IMR-90 (cell line): Measurements from ENCODE around the gene NTM. TPM values are rescaled to one million over a fixed set of nuclear protein-coding genes. Genes with fewer than 3 reads are reported as not detected.

Experiments used
- ATAC-seq: fragments of 200-7000 bp; cut with Tn5 transposase; 2 replicates; pipeline ENCODE4 v1.9.1; 2020; ENCODE audit warnings: low read depth, mild to moderate bottlenecking, moderate library complexity
- BruUV-seq: library from RNA; stranded (reverse); fragments of 400-500 nt; replicated peaks from 2 replicates; lab custom pipeline; 2021; lab: Mats Ljungman, UMichigan
- CTCF ChIA-PET: fragments of 300-600 bp; formaldehyde crosslinking; extraction: SDS; loops from one replicate; lab custom pipeline; 2021; ENCODE audit warnings: antibody characterized with exemption; lab: Yijun Ruan, JAX
- POLR2A ChIA-PET: fragments of 300-600 bp; sonication (Branson Sonifier 250); formaldehyde crosslinking; loops from one replicate; lab custom pipeline; 2022; ENCODE audit warnings: antibody characterized with exemption; ENCODE audit not compliant: unreplicated experiment; lab: Charles Lee
- DNase-seq: peaks from one replicate; pipeline ENCODE4 v3.0.0; 2013
- H2AFZ ChIP-seq: replicated peaks from 2 replicates; pipeline ENCODE3; 2013; ENCODE audit warnings: low read length, mild to moderate bottlenecking; ENCODE audit not compliant: poor library complexity
- H2AK5ac ChIP-seq: 2 replicates; pipeline ENCODE4 v1.6.1; 2013; ENCODE audit warnings: low read depth, low read length, inconsistent platforms
- H2AK9ac ChIP-seq: replicated peaks from 2 replicates; pipeline ENCODE3; 2013; ENCODE audit warnings: mild to moderate bottlenecking, low read depth, low read length, moderate library complexity; ENCODE audit not compliant: poor library complexity
- H2BK120ac ChIP-seq: 2 replicates; pipeline ENCODE4 v1.6.1; 2013; ENCODE audit warnings: low read depth, low read length, inconsistent platforms
- H2BK15ac ChIP-seq: 3 replicates; pipeline ENCODE4 v1.6.1; 2013; ENCODE audit warnings: low read depth, low read length, inconsistent platforms
- H2BK20ac ChIP-seq: 2 replicates; pipeline ENCODE4 v1.6.1; 2013; ENCODE audit warnings: low read depth, mild to moderate bottlenecking, inconsistent platforms, low read length, moderate library complexity
- H2BK5ac ChIP-seq: 2 replicates; pipeline ENCODE4 v1.6.1; 2013; ENCODE audit warnings: mild to moderate bottlenecking, low read depth, low read length, inconsistent platforms; ENCODE audit not compliant: poor library complexity, severe bottlenecking
- H3K14ac ChIP-seq: replicated peaks from 2 replicates; pipeline ENCODE4 v1.6.1; 2013; ENCODE audit warnings: low read depth, low read length, inconsistent platforms
- H3K18ac ChIP-seq: 2 replicates; pipeline ENCODE4 v1.6.1; 2013; ENCODE audit warnings: low read depth, low read length, control low read depth
- H3K23ac ChIP-seq: 2 replicates; pipeline ENCODE4 v1.6.1; 2013; ENCODE audit warnings: low read depth, low read length, inconsistent platforms
- H3K27ac ChIP-seq: 2 replicates; pipeline ENCODE4 v1.5.1; 2013; ENCODE audit warnings: mild to moderate bottlenecking, control low read depth, low read length; ENCODE audit not compliant: insufficient read depth
- H3K27me3 ChIP-seq: 2 replicates; pipeline ENCODE4 v1.6.1; 2013; ENCODE audit warnings: low read length; ENCODE audit not compliant: control insufficient read depth, insufficient read depth
- H3K36me3 ChIP-seq: 2 replicates; pipeline ENCODE4 v1.6.1; 2013; ENCODE audit warnings: low read length, mixed read lengths; ENCODE audit not compliant: control insufficient read depth, insufficient read depth
- H3K4ac ChIP-seq: 2 replicates; pipeline ENCODE4 v1.6.1; 2013; ENCODE audit warnings: low read depth, low read length, inconsistent platforms
- H3K4me1 ChIP-seq: 2 replicates; pipeline ENCODE4 v1.6.1; 2013; ENCODE audit warnings: low read length, mixed read lengths; ENCODE audit not compliant: control insufficient read depth, insufficient read depth
- H3K4me2 ChIP-seq: 2 replicates; pipeline ENCODE4 v1.6.1; 2013; ENCODE audit warnings: low read depth, mild to moderate bottlenecking, control low read depth, low read length, moderate library complexity
- H3K4me3 ChIP-seq: 2 replicates; pipeline ENCODE4 v1.5.1; 2013; ENCODE audit warnings: low read depth, mild to moderate bottlenecking, control low read depth, low read length, moderate library complexity; ENCODE audit not compliant: insufficient read depth
- H3K56ac ChIP-seq: 2 replicates; pipeline ENCODE4 v1.6.1; 2013; ENCODE audit warnings: low read length, inconsistent platforms; ENCODE audit not compliant: insufficient read depth; ENCODE audit errors: extremely low read depth
- H3K79me1 ChIP-seq, 2 experiments: 2 replicates each; pipeline ENCODE4 v1.6.1; 2013; ENCODE audit warnings: low read length in 2 of 2, inconsistent platforms in 1 of 2, low read depth in 1 of 2
- H3K9ac ChIP-seq: 2 replicates; pipeline ENCODE4 v1.6.1; 2013; ENCODE audit warnings: low read depth, low read length, control low read depth
- H3K9me1 ChIP-seq: 2 replicates; pipeline ENCODE4 v1.6.1; 2013; ENCODE audit warnings: low read length, inconsistent platforms; ENCODE audit not compliant: insufficient read depth
- H3K9me3 ChIP-seq: 2 replicates; pipeline ENCODE4 v1.6.1; 2013; ENCODE audit warnings: low read length; ENCODE audit not compliant: control insufficient read depth, insufficient read depth
- H4K20me1 ChIP-seq: 2 replicates; pipeline ENCODE4 v1.6.1; 2013; ENCODE audit warnings: low read length, inconsistent platforms; ENCODE audit not compliant: insufficient read depth
- H4K5ac ChIP-seq: 2 replicates; pipeline ENCODE4 v1.6.1; 2013; ENCODE audit warnings: mild to moderate bottlenecking, low read depth, low read length, control low read depth
- H4K8ac ChIP-seq, 2 experiments: 2 replicates each; pipeline ENCODE4 v1.6.1; 2013; ENCODE audit warnings: low read depth in 2 of 2, low read length in 2 of 2, control low read depth in 1 of 2, inconsistent platforms in 1 of 2
- H4K91ac ChIP-seq: 2 replicates; pipeline ENCODE4 v1.6.1; 2013; ENCODE audit warnings: low read depth, low read length, inconsistent platforms; ENCODE audit not compliant: insufficient read depth
- BHLHE40 ChIP-seq: fragments of 150-350 bp; IDR thresholded peaks from 2 replicates; pipeline ENCODE4 v1.6.1; 2016; ENCODE audit warnings: mild to moderate bottlenecking, low read depth, low read length
- CEBPB ChIP-seq: IDR thresholded peaks from 2 replicates; pipeline ENCODE4 v1.6.1; 2012; ENCODE audit warnings: low read depth, low read length, improper control_type of control experiment
- CHD1 ChIP-seq: IDR thresholded peaks from 2 replicates; pipeline ENCODE4 v1.6.1; 2012; ENCODE audit warnings: low read depth, low read length, improper control_type of control experiment
- FOS ChIP-seq: fragments of 150-350 bp; IDR thresholded peaks from 2 replicates; pipeline ENCODE4 v1.6.1; 2016; ENCODE audit warnings: low read depth, low read length
- MAFK ChIP-seq: IDR thresholded peaks from 2 replicates; pipeline ENCODE4 v1.6.1; 2012; ENCODE audit warnings: low read depth, low read length, improper control_type of control experiment
- MAZ ChIP-seq: IDR thresholded peaks from 2 replicates; pipeline ENCODE4 v1.6.1; 2012; ENCODE audit warnings: low read depth, mild to moderate bottlenecking, low read length, improper control_type of control experiment, moderate library complexity, borderline replicate concordance
- MXI1 ChIP-seq: IDR thresholded peaks from 2 replicates; pipeline ENCODE4 v1.6.1; 2012; ENCODE audit warnings: low read depth, mild to moderate bottlenecking, low read length, moderate library complexity, borderline replicate concordance
- NFE2L2 ChIP-seq: fragments of 150-350 bp; IDR thresholded peaks from 2 replicates; pipeline ENCODE4 v1.6.1; 2016; ENCODE audit warnings: low read depth, mild to moderate bottlenecking, low read length
- POLR2A ChIP-seq: IDR thresholded peaks from 2 replicates; pipeline ENCODE4 v1.6.1; 2012; ENCODE audit warnings: mild to moderate bottlenecking, low read depth, low read length
- RAD21 ChIP-seq: IDR thresholded peaks from 2 replicates; pipeline ENCODE4 v1.6.1; 2012; ENCODE audit warnings: low read length, improper control_type of control experiment
- RCOR1 ChIP-seq: IDR thresholded peaks from 2 replicates; pipeline ENCODE4 v1.6.1; 2012; ENCODE audit warnings: mild to moderate bottlenecking, low read length, improper control_type of control experiment; ENCODE audit not compliant: insufficient replicate concordance
- RFX5 ChIP-seq: IDR thresholded peaks from 2 replicates; pipeline ENCODE4 v1.8.0; 2012; ENCODE audit warnings: low read depth, mild to moderate bottlenecking, low read length, moderate library complexity
- SMC3 ChIP-seq: fragments of 150-350 bp; IDR thresholded peaks from 2 replicates; pipeline ENCODE4 v1.6.1; 2016; ENCODE audit warnings: low read depth, mild to moderate bottlenecking, antibody characterized with exemption, low read length, moderate library complexity
- WGBS, 2 experiments: methylation state at CpG; one replicate each; pipeline versions ENCODE4 v1.1.5 to v1.1.7; 2013; ENCODE audit warnings: missing lambda C conversion rate in 2 of 2; ENCODE audit not compliant: insufficient read length in 1 of 2; ENCODE audit errors: extremely low coverage in 2 of 2; 5-methylcytosine and 5-hydroxymethylcytosine counted together
- dilution Hi-C: fragments of 300-500 bp; cut with HindIII; formaldehyde crosslinking; loops from one replicate; pipeline ENCODE4 v1.14.3; 2018; ENCODE audit warnings: low sequenced_read_pairs; ENCODE audit not compliant: unreplicated experiment
- in situ Hi-C: fragments of 300-500 bp; cut with MboI; formaldehyde crosslinking; loops from 3 replicates; pipeline ENCODE4 v1.14.3; 2019; ENCODE audit warnings: low sequenced_read_pairs, inconsistent platforms, mixed read lengths
- intact Hi-C: fragments of 100-400 bp; cut with micrococcal nuclease; formaldehyde crosslinking; loops from 2 replicates; pipeline ENCODE4 v1.10.0; 2022
- polyA plus RNA-seq, 3 experiments: library from polyadenylated mRNA; depleted of rRNA; stranded (reverse); fragments of >200 nt; gene quantifications; 2 replicates each; pipeline ENCODE4 v1.2.3, GENCODE V29; 2012; ENCODE audit warnings: low replicate concordance in 1 of 3
- total RNA-seq: library from RNA; depleted of rRNA; stranded (reverse); fragments of >200 nt; gene quantifications from 2 replicates; pipeline ENCODE4 v1.2.3, GENCODE V29; 2012
- TF ChIP-seq, protein P1 (sequence below): fragments of 150-350 bp; IDR thresholded peaks from 2 replicates; pipeline ENCODE4 v1.6.1; 2016; ENCODE audit warnings: low read depth, mild to moderate bottlenecking, low read length, moderate library complexity, borderline replicate concordance
- TF ChIP-seq, protein P2 (sequence below): conservative IDR thresholded peaks from 2 replicates; pipeline ENCODE4 v1.5.1; 2012; ENCODE audit warnings: mild to moderate bottlenecking, low read depth, low read length, improper control_type of control experiment
- TF ChIP-seq, protein P3 (sequence below): fragments of 150-350 bp; IDR thresholded peaks from 2 replicates; pipeline ENCODE4 v1.6.1; 2017; ENCODE audit warnings: mild to moderate bottlenecking, antibody characterized with exemption, low read length, low read depth

The NTM gene
- total and polyA plus RNA-seq, 2 of the 4 experiments (the other 2 are of a cell fraction): 19.5 to 25.5 TPM

DNA sequence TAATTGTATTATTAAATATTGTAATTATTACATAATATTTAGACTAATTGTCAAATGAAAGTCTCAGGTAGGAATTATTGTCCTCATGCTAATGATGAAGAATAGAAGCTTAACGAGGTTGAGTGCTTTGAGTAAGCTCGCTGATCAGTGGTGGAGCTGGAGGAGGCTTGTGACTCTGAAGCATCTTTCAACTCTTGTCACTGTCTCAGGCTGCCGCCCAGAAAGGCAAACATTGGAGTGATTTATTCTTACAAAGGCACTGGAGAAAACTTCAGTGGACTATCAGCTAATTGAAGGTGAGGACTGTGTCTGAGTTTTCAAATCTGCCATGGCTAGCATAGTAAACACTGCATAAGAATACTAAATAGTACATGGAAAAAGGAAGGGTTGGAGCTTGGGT lies 595.1 kb downstream of the NTM start:
- Histone ChIP-seq H2AK9ac (no peak overlapping the region), H4K91ac (no peak overlapping the region), H4K5ac (no peak overlapping the region), H3K56ac (no peak overlapping the region), H3K14ac (no peak overlapping the region), H3K9ac (no peak overlapping the region), H2AFZ (no peak overlapping the region), H3K27me3 (no peaks in the 10 kb centered on the region), H3K9me3 (no peaks in the 10 kb centered on the region), H3K18ac (no peak overlapping the region), H3K36me3 (no peaks in the 10 kb centered on the region; the same call in 1 of the 2 replicates), H2BK15ac (no peak overlapping the region), H2BK5ac (no peak overlapping the region), H2AK5ac (no peak overlapping the region), H3K23ac (no peak overlapping the region), H4K20me1 (no peaks in the 10 kb centered on the region), H3K79me1 (0 out of 4 replicates have a peak, but pooled peaks cover 0 to 5% of the 10 kb centered on the region in 2 experiments), H3K4me3 (no peak overlapping the region), H3K4me2 (no peak overlapping the region), H3K4me1 (no peaks in the 10 kb centered on the region), H2BK20ac (no peak overlapping the region), H2BK120ac (no peak overlapping the region), H4K8ac (no peak overlapping the region), H3K9me1 (0 out of 2 replicates have a peak, but pooled peaks cover 3% of the 10 kb centered on the region), H3K27ac (no peak overlapping the region), H3K4ac (no peak overlapping the region)
- intact Hi-C loops (no loop called here), in situ Hi-C loops (no loop called here), dilution Hi-C loops (no loop called here)
- ChIA-PET CTCF (no interaction called here), POLR2A (no interaction called here)
- no peak for TF ChIP-seq NFE2L2
- no peak for TF ChIP-seq CHD1
- TF ChIP-seq RCOR1: no peak
- no peak for TF ChIP-seq RFX5
- no peak for TF ChIP-seq POLR2A
- TF ChIP-seq, protein P1, sequence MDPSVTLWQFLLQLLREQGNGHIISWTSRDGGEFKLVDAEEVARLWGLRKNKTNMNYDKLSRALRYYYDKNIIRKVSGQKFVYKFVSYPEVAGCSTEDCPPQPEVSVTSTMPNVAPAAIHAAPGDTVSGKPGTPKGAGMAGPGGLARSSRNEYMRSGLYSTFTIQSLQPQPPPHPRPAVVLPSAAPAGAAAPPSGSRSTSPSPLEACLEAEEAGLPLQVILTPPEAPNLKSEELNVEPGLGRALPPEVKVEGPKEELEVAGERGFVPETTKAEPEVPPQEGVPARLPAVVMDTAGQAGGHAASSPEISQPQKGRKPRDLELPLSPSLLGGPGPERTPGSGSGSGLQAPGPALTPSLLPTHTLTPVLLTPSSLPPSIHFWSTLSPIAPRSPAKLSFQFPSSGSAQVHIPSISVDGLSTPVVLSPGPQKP: no peak
- TF ChIP-seq BHLHE40: no peak
- TF ChIP-seq, protein P2, sequence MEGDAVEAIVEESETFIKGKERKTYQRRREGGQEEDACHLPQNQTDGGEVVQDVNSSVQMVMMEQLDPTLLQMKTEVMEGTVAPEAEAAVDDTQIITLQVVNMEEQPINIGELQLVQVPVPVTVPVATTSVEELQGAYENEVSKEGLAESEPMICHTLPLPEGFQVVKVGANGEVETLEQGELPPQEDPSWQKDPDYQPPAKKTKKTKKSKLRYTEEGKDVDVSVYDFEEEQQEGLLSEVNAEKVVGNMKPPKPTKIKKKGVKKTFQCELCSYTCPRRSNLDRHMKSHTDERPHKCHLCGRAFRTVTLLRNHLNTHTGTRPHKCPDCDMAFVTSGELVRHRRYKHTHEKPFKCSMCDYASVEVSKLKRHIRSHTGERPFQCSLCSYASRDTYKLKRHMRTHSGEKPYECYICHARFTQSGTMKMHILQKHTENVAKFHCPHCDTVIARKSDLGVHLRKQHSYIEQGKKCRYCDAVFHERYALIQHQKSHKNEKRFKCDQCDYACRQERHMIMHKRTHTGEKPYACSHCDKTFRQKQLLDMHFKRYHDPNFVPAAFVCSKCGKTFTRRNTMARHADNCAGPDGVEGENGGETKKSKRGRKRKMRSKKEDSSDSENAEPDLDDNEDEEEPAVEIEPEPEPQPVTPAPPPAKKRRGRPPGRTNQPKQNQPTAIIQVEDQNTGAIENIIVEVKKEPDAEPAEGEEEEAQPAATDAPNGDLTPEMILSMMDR: no peak
- TF ChIP-seq RAD21: no peak
- no peak for TF ChIP-seq SMC3
- no peak for TF ChIP-seq MAZ
- no peak for TF ChIP-seq MXI1
- TF ChIP-seq MAFK: no peak
- TF ChIP-seq FOS: no peak
- TF ChIP-seq, protein P3, sequence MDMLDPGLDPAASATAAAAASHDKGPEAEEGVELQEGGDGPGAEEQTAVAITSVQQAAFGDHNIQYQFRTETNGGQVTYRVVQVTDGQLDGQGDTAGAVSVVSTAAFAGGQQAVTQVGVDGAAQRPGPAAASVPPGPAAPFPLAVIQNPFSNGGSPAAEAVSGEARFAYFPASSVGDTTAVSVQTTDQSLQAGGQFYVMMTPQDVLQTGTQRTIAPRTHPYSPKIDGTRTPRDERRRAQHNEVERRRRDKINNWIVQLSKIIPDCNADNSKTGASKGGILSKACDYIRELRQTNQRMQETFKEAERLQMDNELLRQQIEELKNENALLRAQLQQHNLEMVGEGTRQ: no peak
- TF ChIP-seq CEBPB: no peak
- ATAC-seq (no peak), DNase-seq (no peak)
- BruUV-seq: no TSS peak
- WGBS, 2 experiments: no CpG with 5 or more reads among the region's 3 CpGs
